ENCODE data around the gene ENHO. TPM values are rescaled to one million over a fixed set of nuclear protein-coding genes. Genes with fewer than 3 reads are reported as not detected.

ENHO gene
- total and polyA plus RNA-seq, 2 experiments from 2014 or later: 13.8 to 19.7 TPM

DNA sequence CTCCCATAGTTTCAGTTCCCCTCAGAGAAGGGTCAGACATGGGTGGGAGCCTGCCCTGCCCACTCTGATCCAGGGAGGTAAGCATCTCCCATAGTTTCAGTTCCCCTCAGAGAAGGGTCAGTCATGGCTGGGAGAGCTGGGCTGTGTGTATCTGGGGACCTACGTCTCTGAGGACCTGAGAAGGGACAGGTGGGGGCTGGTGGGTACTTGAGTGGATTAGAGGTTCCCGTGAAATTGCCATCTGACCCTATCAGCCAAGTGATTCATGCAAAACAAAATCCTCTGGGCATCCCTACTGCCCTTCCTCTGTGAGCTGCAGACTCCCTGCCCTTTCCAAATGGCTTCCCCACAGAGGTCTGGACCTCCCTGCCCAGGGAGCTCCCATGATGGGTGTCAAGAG lies 3.9 kb downstream of the ENHO start:
- no peak for ATAC-seq
- Histone ChIP-seq H3K9me2 (ENCODE audit: insufficient read depth) (no peaks in the 10 kb centered on the region; the same call in 1 of the 2 replicates), H3K27ac (ENCODE audit: low read depth) (no peak overlapping the region), H2AFZ (no peak overlapping the region), H3K27me3 (ENCODE audit: insufficient read depth) (peaks cover 14% of the 10 kb centered on the region), H4K20me1 (replicated peaks; ENCODE audit: insufficient read depth) (no peaks in the 10 kb centered on the region), H3F3A (replicated peaks; ENCODE audit: low read depth) (no peaks in the 10 kb centered on the region), H3K4me2 (no peak overlapping the region), H3K4me3 (no peak overlapping the region), H3K36me3 (ENCODE audit: insufficient read depth) (no peaks in the 10 kb centered on the region), H3K4me1 (ENCODE audit: insufficient read depth) (peaks cover 6% of the 10 kb centered on the region), H3K79me2 (replicated peaks; ENCODE audit: insufficient read depth) (no peaks in the 10 kb centered on the region)
- Mint-ChIP-seq H3K36me3 (ENCODE audit: low read depth) (no peaks in the 10 kb centered on the region; the same call in 2 of the 3 replicates), H3K27ac (no peak overlapping the region), H3K9me3 (no peaks in the 10 kb centered on the region; the same call in 2 of the 3 replicates), H3K4me1 (peaks cover 13% of the 10 kb centered on the region), H3K4me3 (no peak overlapping the region), H3K27me3 (ENCODE audit: insufficient read depth, low read depth, poor library complexity) (peaks cover 17% of the 10 kb centered on the region)
- TF ChIP-seq CREB1 (CRISPR knock-in tag; IDR thresholded peaks at IDR 0.05; ENCODE audit: low read depth): no peak
- TF ChIP-seq JUNB (IDR thresholded peaks at IDR 0.05; ENCODE audit: unreplicated experiment): no peak
- TF ChIP-seq NANOG (IDR thresholded peaks at IDR 0.05; ENCODE audit: borderline replicate concordance): no peak
- TF ChIP-seq, protein P1, sequence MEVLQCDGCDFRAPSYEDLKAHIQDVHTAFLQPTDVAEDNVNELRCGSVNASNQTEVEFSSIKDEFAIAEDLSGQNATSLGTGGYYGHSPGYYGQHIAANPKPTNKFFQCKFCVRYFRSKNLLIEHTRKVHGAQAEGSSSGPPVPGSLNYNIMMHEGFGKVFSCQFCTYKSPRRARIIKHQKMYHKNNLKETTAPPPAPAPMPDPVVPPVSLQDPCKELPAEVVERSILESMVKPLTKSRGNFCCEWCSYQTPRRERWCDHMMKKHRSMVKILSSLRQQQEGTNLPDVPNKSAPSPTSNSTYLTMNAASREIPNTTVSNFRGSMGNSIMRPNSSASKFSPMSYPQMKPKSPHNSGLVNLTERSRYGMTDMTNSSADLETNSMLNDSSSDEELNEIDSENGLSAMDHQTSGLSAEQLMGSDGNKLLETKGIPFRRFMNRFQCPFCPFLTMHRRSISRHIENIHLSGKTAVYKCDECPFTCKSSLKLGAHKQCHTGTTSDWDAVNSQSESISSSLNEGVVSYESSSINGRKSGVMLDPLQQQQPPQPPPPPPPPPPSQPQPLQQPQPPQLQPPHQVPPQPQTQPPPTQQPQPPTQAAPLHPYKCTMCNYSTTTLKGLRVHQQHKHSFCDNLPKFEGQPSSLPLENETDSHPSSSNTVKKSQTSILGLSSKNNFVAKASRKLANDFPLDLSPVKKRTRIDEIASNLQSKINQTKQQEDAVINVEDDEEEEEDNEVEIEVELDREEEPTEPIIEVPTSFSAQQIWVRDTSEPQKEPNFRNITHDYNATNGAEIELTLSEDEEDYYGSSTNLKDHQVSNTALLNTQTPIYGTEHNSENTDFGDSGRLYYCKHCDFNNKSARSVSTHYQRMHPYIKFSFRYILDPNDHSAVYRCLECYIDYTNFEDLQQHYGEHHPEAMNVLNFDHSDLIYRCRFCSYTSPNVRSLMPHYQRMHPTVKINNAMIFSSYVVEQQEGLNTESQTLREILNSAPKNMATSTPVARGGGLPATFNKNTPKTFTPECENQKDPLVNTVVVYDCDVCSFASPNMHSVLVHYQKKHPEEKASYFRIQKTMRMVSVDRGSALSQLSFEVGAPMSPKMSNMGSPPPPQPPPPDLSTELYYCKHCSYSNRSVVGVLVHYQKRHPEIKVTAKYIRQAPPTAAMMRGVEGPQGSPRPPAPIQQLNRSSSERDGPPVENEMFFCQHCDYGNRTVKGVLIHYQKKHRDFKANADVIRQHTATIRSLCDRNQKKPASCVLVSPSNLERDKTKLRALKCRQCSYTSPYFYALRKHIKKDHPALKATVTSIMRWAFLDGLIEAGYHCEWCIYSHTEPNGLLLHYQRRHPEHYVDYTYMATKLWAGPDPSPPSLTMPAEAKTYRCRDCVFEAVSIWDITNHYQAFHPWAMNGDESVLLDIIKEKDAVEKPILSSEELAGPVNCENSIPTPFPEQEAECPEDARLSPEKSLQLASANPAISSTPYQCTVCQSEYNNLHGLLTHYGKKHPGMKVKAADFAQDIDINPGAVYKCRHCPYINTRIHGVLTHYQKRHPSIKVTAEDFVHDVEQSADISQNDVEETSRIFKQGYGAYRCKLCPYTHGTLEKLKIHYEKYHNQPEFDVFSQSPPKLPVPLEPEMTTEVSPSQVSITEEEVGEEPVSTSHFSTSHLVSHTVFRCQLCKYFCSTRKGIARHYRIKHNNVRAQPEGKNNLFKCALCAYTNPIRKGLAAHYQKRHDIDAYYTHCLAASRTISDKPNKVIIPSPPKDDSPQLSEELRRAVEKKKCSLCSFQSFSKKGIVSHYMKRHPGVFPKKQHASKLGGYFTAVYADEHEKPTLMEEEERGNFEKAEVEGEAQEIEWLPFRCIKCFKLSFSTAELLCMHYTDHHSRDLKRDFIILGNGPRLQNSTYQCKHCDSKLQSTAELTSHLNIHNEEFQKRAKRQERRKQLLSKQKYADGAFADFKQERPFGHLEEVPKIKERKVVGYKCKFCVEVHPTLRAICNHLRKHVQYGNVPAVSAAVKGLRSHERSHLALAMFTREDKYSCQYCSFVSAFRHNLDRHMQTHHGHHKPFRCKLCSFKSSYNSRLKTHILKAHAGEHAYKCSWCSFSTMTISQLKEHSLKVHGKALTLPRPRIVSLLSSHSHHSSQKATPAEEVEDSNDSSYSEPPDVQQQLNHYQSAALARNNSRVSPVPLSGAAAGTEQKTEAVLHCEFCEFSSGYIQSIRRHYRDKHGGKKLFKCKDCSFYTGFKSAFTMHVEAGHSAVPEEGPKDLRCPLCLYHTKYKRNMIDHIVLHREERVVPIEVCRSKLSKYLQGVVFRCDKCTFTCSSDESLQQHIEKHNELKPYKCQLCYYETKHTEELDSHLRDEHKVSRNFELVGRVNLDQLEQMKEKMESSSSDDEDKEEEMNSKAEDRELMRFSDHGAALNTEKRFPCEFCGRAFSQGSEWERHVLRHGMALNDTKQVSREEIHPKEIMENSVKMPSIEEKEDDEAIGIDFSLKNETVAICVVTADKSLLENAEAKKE (CRISPR knock-in tag; IDR thresholded peaks at IDR 0.05): no peak
- TF ChIP-seq EZH2phosphoT487 (IDR thresholded peaks at IDR 0.05; ENCODE audit: unreplicated experiment): no peak
- no peak for TF ChIP-seq ZNF331 (CRISPR knock-in tag; IDR thresholded peaks at IDR 0.05; ENCODE audit: low read depth)
- no peak for DNase-seq (ENCODE audit: low spot score)

DNA sequence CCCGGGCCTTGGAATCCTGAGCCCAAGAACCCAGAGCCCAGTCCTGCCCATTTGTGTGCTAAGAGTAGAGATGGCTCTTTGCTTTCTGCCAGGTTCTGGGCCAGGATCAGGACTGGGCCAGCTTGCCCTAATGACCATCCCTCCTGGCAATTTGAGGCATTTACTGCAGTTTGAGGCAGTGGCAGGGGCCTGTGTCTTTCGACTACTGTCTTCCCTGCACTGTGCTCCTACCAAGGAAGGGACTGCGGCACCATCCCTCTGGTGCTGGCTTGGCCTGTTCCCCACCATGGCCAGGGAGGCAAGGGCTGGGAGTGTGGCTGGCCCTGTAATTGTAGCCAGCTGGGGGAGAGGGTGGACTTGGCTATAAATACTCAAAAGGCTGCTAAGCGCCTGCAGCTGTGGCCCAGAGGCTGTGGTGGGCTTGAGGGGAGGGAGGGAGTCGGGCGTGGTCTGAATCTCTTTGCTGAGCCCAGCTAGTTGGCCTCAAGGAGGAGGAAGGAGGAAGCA lies 4.6 kb downstream of the ENHO start:
- ATAC-seq: no peak
- no peaks in the 10 kb centered on the region; the same call in 1 of the 2 replicates for H3F3A ChIP-seq (replicated peaks; ENCODE audit: low read depth)
- peaks cover 17% of the 10 kb centered on the region for H3K27me3 Mint-ChIP-seq (ENCODE audit: insufficient read depth, low read depth, poor library complexity)

More for the DNA sequence above, 4.6 kb downstream of the ENHO start:
- Histone ChIP-seq H3K4me3 (no peak overlapping the region), H2AFZ (no peak overlapping the region), H3K36me3 (ENCODE audit: insufficient read depth) (no peaks in the 10 kb centered on the region), H3K27ac (ENCODE audit: low read depth) (no peak overlapping the region), H3K79me2 (replicated peaks; ENCODE audit: insufficient read depth) (no peaks in the 10 kb centered on the region), H3K9me2 (ENCODE audit: insufficient read depth) (no peaks in the 10 kb centered on the region; the same call in 1 of the 2 replicates), H3K27me3 (ENCODE audit: insufficient read depth) (peaks cover 12% of the 10 kb centered on the region), H3K4me1 (ENCODE audit: insufficient read depth) (peaks cover 9% of the 10 kb centered on the region), H3K4me2 (no peak overlapping the region), H4K20me1 (replicated peaks; ENCODE audit: insufficient read depth) (no peaks in the 10 kb centered on the region)
- H3K4me1 Mint-ChIP-seq: peaks cover 16% of the 10 kb centered on the region
- DNase-seq (ENCODE audit: low spot score): no peak
- H3K27ac Mint-ChIP-seq: no peak overlapping the region
- no peaks in the 10 kb centered on the region; the same call in 2 of the 3 replicates for H3K9me3 Mint-ChIP-seq
- no peak for TF ChIP-seq ZNF331 (CRISPR knock-in tag; IDR thresholded peaks at IDR 0.05; ENCODE audit: low read depth)
- no peak for TF ChIP-seq CREB1 (CRISPR knock-in tag; IDR thresholded peaks at IDR 0.05; ENCODE audit: low read depth)
- TF ChIP-seq JUNB (IDR thresholded peaks at IDR 0.05; ENCODE audit: unreplicated experiment): no peak
- TF ChIP-seq EZH2 (IDR thresholded peaks at IDR 0.05; ENCODE audit: low read depth, unreplicated experiment): no peak
- TF ChIP-seq ZNF114 (CRISPR knock-in tag; IDR thresholded peaks at IDR 0.05): no peak
- H3K4me3 Mint-ChIP-seq: no peak overlapping the region
- no peaks in the 10 kb centered on the region; the same call in 2 of the 3 replicates for H3K36me3 Mint-ChIP-seq (ENCODE audit: low read depth)

Data from GM23338 (cell line).